WI38 (cell line): ENCODE measurements around the gene MBD5.
A peak's percentile ranks its signal among the peaks of the same experiment; 100 is the strongest.

Source experiments
- H3K4me3 ChIP-seq: 2 replicates; pipeline ENCODE4 v1.5.1; 2011; ENCODE audit warnings: low read depth, mild to moderate bottlenecking, control low read depth, low read length
- CTCF ChIP-seq: IDR thresholded peaks from 2 replicates; pipeline ENCODE4 v1.5.1; 2012; ENCODE audit warnings: low read depth, mild to moderate bottlenecking, control low read depth, low read length

MBD5 gene

GRCh38 chr2:148013876-148014275 lies 7.0 kb upstream of the MBD5 start:
- no peak overlapping the region for H3K4me3 ChIP-seq
- TF ChIP-seq CTCF = no peak

DNA sequence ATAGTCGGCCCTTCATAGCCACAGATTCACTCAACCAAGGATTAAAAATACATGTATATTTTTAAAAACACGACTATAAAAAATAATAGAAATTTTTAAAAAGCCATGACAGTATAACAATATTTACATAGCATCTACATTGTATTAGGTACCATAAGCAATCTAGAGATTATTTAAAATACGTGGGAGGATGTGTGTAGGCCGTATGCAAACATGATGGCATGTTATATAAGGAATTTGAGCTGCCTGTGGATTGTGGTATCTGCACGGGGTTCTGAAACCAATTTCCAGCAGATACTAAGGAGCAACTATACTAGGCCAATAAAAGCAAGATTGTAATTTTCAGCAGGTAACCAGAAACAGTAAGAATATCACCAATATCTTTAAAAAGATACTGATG lies 6.3 kb upstream of the MBD5 start:
- H3K4me3 ChIP-seq = no peak overlapping the region
- no peak for TF ChIP-seq CTCF

- H3K4me3 ChIP-seq = peak within 1 kb of the TSS; percentile 98
- TF ChIP-seq CTCF = peak; percentile 44
Measured at GRCh38 chr2:148020111-148021058, 506 bp upstream of the MBD5 start, which contains the start of gene ORC4. TSS of gene ORC4 (minus strand) at chr2:148020737. CDS start at chr2:147975958, 44,779 bp downstream.

GRCh38 chr2:148021886-148022285 lies 995 bp downstream of the MBD5 start:
- H3K4me3 ChIP-seq = peak overlapping the region; percentile 98
- TF ChIP-seq CTCF = no peak

DNA sequence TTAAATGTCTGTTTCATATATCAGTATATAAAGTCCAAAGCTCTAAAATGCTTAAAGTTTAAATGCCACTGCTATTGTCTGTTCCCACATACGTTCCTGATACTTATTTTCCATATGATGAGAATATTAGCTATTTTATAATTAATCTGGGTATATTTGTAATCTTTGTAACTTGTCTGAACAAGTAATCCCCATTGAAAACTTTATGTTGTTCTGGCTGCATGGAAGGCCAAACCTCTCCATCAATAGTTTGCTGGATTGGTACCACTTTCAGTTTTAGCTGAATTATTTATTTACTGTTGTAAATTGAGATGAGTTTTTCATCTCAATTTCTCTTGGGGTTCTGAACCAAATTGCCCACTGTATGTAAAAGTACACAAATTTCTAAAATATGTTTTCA lies 1.5 kb downstream of the MBD5 start:
- no peak for TF ChIP-seq CTCF

GRCh38 chr2:148022882-148023281 lies 2.0 kb downstream of the MBD5 start:
- TF ChIP-seq CTCF = no peak
- peak overlapping the region; percentile 98 for H3K4me3 ChIP-seq

More for the DNA sequence above, 1.5 kb downstream of the MBD5 start:
- peak overlapping the region; percentile 98 for H3K4me3 ChIP-seq

DNA sequence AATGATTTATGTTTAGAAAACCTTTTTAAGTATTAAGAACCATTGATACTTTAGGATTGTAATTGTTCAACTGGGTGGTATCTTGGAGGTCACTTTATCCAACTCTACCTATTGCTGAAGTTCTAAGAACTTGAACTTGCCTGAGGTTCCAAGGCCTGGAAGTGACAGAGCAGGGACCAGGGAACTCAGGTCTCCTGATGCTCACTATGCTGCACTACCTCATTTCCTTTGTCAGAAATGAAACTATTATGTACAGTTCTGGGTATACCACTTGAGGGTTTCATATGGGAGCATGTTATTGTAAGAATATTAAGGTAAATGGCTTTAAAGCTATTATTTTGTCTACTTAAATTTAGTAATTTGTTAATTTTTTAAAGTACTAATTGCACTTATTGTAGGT lies 3.0 kb downstream of the MBD5 start:
- no peak overlapping the region for H3K4me3 ChIP-seq
- TF ChIP-seq CTCF = no peak
